Choroid plexus epithelial cell (primary cell): ENCODE results near the gene SNAPC4.
A peak's percentile ranks its signal among the peaks of the same experiment; 100 is the strongest.

Experiments used
- DNase-seq: peaks from one replicate; pipeline ENCODE4 v3.0.0-alpha.2; 2010; ENCODE audit warnings: low read depth
- H3K4me3 ChIP-seq: 2 replicates; pipeline ENCODE4 v1.5.1; 2011; ENCODE audit warnings: low read depth, mild to moderate bottlenecking, control low read depth, low read length, moderate library complexity
- CTCF ChIP-seq: conservative IDR thresholded peaks from 2 replicates; pipeline ENCODE4 v1.5.1; 2011; ENCODE audit warnings: low read depth, mild to moderate bottlenecking, control low read depth, inconsistent platforms, low read length, moderate library complexity

SNAPC4 gene

GRCh38 chr9:136400038-136400834 lies at the start of gene SNAPC4:
TSS of gene SNAPC4 (minus strand) at chr9:136400170. CDS start at chr9:136398428, 1,742 bp downstream.
- H3K4me3 ChIP-seq: peak within 1 kb of the TSS; percentile 87
- TF ChIP-seq CTCF: peak; percentile 56
- peak; percentile 88 for DNase-seq

DNA sequence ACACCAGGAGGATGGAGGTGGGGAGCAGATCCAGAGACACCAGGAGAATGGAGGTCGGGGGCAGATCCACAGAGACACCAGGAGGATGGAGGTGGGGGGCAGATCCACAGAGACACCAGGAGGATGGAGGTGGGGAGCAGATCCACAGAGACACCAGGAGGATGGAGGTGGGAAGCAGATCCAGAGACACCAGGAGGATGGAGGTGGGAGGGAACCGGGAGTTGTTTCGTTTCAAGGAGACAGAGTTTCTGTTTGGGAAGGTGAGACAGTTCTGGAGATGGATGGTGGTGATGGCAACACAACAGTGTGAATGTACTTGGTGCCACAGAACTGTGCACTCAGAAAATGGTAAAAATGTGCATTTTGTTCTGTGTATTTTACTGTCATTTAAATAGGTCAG lies 48.7 kb upstream of the SNAPC4 start:
- H3K4me3 ChIP-seq: no peak overlapping the region
- no peak for DNase-seq
- no peak for TF ChIP-seq CTCF

- DNase-seq: no peak
- H3K4me3 ChIP-seq: no peak overlapping the region
These were observed 47.3 kb upstream of the SNAPC4 start for GRCh38 chr9:136447173-136447778.

GRCh38 chr9:136445799-136446198 lies 45.8 kb upstream of the SNAPC4 start:
- DNase-seq: no peak
- H3K4me3 ChIP-seq: no peak overlapping the region
- no peak for TF ChIP-seq CTCF

More at GRCh38 chr9:136447173-136447778, 47.3 kb upstream of the SNAPC4 start:
- TF ChIP-seq CTCF: no peak

DNA sequence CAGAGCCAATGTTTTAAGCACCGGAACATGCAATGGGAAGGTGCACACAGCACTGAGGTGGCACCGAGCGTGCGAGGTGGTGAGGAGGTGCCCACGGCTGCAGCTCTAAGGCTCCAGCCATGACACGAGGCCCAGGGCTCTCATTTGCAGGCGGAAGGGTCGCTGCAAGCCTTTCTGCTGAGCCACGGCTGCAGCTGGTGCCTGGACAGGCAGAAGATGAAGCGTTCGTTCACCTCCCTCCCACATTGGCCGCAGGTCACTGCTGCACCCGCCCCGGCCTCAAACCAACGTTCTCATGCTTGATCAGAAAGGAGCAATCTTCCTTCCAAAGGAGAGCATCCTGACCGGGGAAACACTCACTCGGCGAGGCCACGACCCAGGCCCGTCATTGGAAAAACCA lies 44.1 kb upstream of the SNAPC4 start:
- no peak for TF ChIP-seq CTCF

GRCh38 chr9:136443687-136444086 lies 43.7 kb upstream of the SNAPC4 start:
- TF ChIP-seq CTCF: no peak
- no peak overlapping the region for H3K4me3 ChIP-seq
- no peak for DNase-seq

More for the DNA sequence above, 44.1 kb upstream of the SNAPC4 start:
- DNase-seq: no peak
- H3K4me3 ChIP-seq: no peak overlapping the region
